ENCODE data around the gene SNCB.

SNCB gene

DNA sequence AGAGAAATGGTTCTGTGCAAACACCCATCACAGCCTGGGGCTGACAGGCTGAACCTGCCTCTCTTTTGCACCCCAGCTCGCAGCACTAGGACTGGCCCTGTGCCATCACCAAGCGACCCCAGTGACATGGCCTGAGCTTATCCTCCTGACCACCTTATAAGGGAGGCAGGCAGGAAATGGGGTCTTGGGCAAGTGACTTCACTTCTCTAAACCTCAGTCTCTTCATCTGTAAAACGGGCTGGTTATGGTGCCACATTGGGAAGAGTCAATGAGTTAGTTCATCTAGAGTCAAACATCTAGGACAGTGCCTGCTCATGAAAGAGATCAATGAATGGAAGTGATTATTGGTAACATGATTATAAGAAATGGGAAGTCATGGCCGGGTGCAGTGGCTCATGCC, 6.2 kb downstream of the SNCB start:
- TF ChIP-seq, protein P1, sequence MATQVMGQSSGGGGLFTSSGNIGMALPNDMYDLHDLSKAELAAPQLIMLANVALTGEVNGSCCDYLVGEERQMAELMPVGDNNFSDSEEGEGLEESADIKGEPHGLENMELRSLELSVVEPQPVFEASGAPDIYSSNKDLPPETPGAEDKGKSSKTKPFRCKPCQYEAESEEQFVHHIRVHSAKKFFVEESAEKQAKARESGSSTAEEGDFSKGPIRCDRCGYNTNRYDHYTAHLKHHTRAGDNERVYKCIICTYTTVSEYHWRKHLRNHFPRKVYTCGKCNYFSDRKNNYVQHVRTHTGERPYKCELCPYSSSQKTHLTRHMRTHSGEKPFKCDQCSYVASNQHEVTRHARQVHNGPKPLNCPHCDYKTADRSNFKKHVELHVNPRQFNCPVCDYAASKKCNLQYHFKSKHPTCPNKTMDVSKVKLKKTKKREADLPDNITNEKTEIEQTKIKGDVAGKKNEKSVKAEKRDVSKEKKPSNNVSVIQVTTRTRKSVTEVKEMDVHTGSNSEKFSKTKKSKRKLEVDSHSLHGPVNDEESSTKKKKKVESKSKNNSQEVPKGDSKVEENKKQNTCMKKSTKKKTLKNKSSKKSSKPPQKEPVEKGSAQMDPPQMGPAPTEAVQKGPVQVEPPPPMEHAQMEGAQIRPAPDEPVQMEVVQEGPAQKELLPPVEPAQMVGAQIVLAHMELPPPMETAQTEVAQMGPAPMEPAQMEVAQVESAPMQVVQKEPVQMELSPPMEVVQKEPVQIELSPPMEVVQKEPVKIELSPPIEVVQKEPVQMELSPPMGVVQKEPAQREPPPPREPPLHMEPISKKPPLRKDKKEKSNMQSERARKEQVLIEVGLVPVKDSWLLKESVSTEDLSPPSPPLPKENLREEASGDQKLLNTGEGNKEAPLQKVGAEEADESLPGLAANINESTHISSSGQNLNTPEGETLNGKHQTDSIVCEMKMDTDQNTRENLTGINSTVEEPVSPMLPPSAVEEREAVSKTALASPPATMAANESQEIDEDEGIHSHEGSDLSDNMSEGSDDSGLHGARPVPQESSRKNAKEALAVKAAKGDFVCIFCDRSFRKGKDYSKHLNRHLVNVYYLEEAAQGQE (IDR thresholded peaks at IDR 0.05; ENCODE audit: insufficient read depth in 1 of 2, low read depth in 2 of 2, low read length in 2 of 2): no peak
- TF ChIP-seq TAF1 (IDR thresholded peaks at IDR 0.05; ENCODE audit: borderline replicate concordance, insufficient read depth, low read length): no peak
- no peak for TF ChIP-seq SIN3A (IDR thresholded peaks at IDR 0.05; ENCODE audit: borderline replicate concordance, insufficient read depth, low read length)
- TF ChIP-seq POLR2AphosphoS5 (IDR thresholded peaks at IDR 0.05; ENCODE audit: low read depth, low read length): no peak
- TF ChIP-seq FOXP2 (optimal IDR thresholded peaks at IDR 0.05; ENCODE audit: borderline replicate concordance, extremely low read depth, extremely low read length, insufficient read depth): no peak

DNA sequence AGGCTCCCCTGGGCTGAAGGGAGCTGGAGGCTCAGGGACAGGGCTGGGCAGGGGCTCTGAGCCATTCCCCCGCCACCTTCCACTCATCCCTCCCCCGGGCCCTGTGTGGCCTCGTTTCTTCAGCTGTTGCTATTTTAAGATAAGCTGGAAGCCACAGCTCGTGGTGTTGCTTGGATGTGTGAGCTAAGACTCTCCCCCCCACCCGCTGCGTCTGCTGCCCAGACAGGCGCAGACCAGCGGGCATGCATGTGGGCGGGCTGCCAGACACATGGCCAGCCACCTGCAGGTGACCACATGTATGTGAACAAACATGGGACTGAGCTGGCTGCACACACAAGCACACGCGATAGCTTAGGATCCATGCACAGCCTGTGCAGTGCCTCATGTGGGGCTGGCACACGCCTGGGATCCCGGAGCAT, 8.7 kb downstream of the SNCB start:
- no peak for TF ChIP-seq POLR2AphosphoS5 (IDR thresholded peaks at IDR 0.05; ENCODE audit: low read depth, low read length)

DNA sequence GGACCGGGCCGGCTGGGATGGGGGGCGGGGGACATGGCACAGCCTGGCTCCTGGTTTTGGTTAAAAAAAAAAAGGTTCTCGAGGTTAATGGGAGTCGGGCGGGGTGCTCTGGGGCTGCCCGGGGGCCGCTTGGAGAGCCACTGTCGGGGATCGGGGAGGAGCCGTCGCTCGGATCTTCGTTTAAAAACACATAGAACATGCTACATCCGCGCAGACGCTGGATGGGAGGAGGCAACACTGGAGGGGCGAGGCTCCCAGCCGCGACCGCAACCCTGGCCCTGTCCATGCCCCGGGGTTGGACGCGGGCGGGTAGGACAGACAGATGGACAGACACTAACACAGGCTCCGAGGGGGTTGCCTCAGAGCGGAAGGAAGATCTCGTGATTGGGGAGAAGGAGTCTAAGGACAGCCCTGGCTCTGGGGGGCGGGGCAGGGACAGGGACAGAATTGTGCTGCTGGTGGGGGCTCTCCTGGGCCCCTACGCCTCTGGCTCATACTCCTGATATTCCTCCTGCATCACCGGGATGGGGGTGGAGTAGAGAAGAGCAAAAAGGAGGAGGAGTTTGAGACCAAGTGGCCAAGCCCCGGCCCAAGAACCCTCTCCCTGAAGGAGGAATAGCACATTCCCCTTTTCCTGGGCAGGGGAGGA, 9.9 kb downstream of the SNCB start:
- no peak for TF ChIP-seq POLR2AphosphoS5 (IDR thresholded peaks at IDR 0.05; ENCODE audit: low read depth, low read length)
- TF ChIP-seq, protein P1 (IDR thresholded peaks at IDR 0.05; ENCODE audit: insufficient read depth in 1 of 2, low read depth in 2 of 2, low read length in 2 of 2): no peak
- TF ChIP-seq FOXP2 (optimal IDR thresholded peaks at IDR 0.05; ENCODE audit: borderline replicate concordance, extremely low read depth, extremely low read length, insufficient read depth): no peak
- TF ChIP-seq TAF1 (IDR thresholded peaks at IDR 0.05; ENCODE audit: borderline replicate concordance, insufficient read depth, low read length): no peak
- no peak for TF ChIP-seq SIN3A (IDR thresholded peaks at IDR 0.05; ENCODE audit: borderline replicate concordance, insufficient read depth, low read length)

DNA sequence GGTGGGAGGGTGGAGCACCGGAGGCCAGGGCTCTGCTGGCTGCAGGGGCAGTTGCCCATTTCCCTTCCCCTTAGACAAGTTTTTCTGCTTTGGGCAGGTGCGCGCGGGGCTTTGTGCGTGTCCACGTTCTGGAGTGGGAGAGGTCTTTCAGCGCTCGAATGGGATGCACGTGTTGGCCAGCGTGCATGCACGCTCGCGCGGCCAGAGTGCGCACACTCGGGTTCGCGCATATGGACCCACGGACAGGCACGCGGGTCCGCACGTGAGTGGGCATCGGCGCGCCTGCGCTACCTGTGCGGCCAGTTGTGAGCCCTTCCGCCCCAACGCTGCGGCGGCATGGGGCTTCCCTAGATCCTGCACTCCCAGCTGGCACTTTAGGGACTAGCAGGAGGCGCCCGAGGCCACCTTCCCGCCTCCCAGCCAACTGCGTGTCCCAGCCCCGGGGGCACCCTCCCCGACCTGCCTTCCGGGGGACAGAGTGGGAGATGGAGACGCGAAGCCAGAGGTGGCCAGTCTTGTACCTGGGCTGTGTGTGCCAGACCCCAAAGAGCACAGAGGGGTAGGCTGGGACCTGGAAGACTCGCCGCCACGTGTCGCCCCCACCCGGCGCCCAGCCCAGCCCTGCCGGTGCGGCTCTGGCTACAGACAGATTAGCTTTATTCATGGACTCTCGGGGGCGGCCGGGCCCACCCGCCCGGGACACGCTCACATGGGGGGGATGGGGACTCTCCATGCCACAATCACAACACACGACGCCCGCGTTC, 10.6 kb downstream of the SNCB start:
- TF ChIP-seq TAF1 (IDR thresholded peaks at IDR 0.05; ENCODE audit: borderline replicate concordance, insufficient read depth, low read length): no peak
- TF ChIP-seq, protein P1 (IDR thresholded peaks at IDR 0.05; ENCODE audit: insufficient read depth in 1 of 2, low read depth in 2 of 2, low read length in 2 of 2): no peak
- TF ChIP-seq FOXP2 (optimal IDR thresholded peaks at IDR 0.05; ENCODE audit: borderline replicate concordance, extremely low read depth, extremely low read length, insufficient read depth): no peak
- no peak for TF ChIP-seq SIN3A (IDR thresholded peaks at IDR 0.05; ENCODE audit: borderline replicate concordance, insufficient read depth, low read length)
- no peak for TF ChIP-seq POLR2AphosphoS5 (IDR thresholded peaks at IDR 0.05; ENCODE audit: low read depth, low read length)

DNA sequence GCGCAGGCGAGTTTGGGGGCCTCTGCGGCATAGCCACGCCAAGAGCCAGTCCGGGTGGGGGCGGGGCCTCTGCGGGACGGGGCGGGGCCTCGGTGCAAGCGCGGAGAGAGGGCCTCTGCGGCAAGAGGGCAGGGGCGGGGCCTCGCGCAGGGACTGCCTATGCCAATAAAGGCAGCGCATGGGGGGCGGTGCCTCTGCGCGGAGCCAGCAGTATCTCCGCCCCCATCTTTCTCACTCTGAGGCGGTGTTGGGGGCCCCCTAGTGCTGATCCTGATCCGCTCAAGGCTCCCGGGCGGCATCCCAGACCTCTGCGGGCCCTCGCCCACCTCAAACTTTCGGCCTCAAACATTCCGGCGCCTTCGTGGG, 11.1 kb downstream of the SNCB start:
- TF ChIP-seq FOXP2 (optimal IDR thresholded peaks at IDR 0.05; ENCODE audit: borderline replicate concordance, extremely low read depth, extremely low read length, insufficient read depth) (no peak), SIN3A (IDR thresholded peaks at IDR 0.05; ENCODE audit: borderline replicate concordance, insufficient read depth, low read length) (no peak), TAF1 (IDR thresholded peaks at IDR 0.05; ENCODE audit: borderline replicate concordance, insufficient read depth, low read length) (no peak), POLR2AphosphoS5 (IDR thresholded peaks at IDR 0.05; ENCODE audit: low read depth, low read length) (no peak)
- TF ChIP-seq, protein P1 (IDR thresholded peaks at IDR 0.05; ENCODE audit: insufficient read depth in 1 of 2, low read depth in 2 of 2, low read length in 2 of 2): no peak

All from PFSK-1 (cell line).